PFSK-1 (cell line): ENCODE measurements around the gene BCL2.

Experiments used
- FOXP2 ChIP-seq: optimal IDR thresholded peaks from 2 replicates; pipeline ENCODE3; 2011; ENCODE audit warnings: borderline replicate concordance, control low read depth, inconsistent platforms; ENCODE audit not compliant: insufficient read depth; ENCODE audit errors: extremely low read length, extremely low read depth
- POLR2AphosphoS5 ChIP-seq: IDR thresholded peaks from 2 replicates; pipeline ENCODE4 v1.6.1; 2012; ENCODE audit warnings: low read depth, mild to moderate bottlenecking, control low read depth, low read length, moderate library complexity
- SIN3A ChIP-seq: IDR thresholded peaks from 2 replicates; pipeline ENCODE4 v1.6.1; 2012; ENCODE audit warnings: mild to moderate bottlenecking, low read length, moderate library complexity, borderline replicate concordance; ENCODE audit not compliant: insufficient read depth
- TAF1 ChIP-seq: IDR thresholded peaks from 2 replicates; pipeline ENCODE4 v1.6.1; 2012; ENCODE audit warnings: low read length, control low read depth, borderline replicate concordance; ENCODE audit not compliant: insufficient read depth
- TF ChIP-seq, protein P1 (sequence below), 2 experiments: IDR thresholded peaks; 2 replicates each; pipeline versions ENCODE4 v1.6.1 to v1.8.0; 2011 to 2012; ENCODE audit warnings: low read depth in 2 of 2, low read length in 2 of 2, control low read depth in 1 of 2, inconsistent platforms in 1 of 2, mild to moderate bottlenecking in 1 of 2, moderate library complexity in 1 of 2; ENCODE audit not compliant: insufficient read depth in 1 of 2

Gene BCL2

DNA sequence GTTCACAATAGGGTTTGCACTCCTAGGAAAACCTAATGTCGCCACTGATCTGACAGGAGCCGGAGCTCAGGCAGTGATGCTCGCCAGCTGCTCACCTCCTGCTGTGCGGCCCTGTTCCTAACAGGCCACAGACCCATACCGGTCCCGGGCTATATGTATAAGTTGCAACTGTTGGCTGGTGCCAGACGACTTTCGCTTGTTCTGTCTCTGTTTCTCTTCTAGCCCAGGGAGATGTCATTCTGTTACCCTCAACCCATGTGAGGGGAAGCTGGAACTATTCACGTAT lies 170.3 kb downstream of the BCL2 start:
- TF ChIP-seq, protein P1, sequence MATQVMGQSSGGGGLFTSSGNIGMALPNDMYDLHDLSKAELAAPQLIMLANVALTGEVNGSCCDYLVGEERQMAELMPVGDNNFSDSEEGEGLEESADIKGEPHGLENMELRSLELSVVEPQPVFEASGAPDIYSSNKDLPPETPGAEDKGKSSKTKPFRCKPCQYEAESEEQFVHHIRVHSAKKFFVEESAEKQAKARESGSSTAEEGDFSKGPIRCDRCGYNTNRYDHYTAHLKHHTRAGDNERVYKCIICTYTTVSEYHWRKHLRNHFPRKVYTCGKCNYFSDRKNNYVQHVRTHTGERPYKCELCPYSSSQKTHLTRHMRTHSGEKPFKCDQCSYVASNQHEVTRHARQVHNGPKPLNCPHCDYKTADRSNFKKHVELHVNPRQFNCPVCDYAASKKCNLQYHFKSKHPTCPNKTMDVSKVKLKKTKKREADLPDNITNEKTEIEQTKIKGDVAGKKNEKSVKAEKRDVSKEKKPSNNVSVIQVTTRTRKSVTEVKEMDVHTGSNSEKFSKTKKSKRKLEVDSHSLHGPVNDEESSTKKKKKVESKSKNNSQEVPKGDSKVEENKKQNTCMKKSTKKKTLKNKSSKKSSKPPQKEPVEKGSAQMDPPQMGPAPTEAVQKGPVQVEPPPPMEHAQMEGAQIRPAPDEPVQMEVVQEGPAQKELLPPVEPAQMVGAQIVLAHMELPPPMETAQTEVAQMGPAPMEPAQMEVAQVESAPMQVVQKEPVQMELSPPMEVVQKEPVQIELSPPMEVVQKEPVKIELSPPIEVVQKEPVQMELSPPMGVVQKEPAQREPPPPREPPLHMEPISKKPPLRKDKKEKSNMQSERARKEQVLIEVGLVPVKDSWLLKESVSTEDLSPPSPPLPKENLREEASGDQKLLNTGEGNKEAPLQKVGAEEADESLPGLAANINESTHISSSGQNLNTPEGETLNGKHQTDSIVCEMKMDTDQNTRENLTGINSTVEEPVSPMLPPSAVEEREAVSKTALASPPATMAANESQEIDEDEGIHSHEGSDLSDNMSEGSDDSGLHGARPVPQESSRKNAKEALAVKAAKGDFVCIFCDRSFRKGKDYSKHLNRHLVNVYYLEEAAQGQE (IDR thresholded peaks at IDR 0.05; ENCODE audit: insufficient read depth in 1 of 2, low read depth in 2 of 2, low read length in 2 of 2), result no peak
- TF ChIP-seq FOXP2, result no peak
- TF ChIP-seq SIN3A, result no peak
- no peak for TF ChIP-seq POLR2AphosphoS5

DNA sequence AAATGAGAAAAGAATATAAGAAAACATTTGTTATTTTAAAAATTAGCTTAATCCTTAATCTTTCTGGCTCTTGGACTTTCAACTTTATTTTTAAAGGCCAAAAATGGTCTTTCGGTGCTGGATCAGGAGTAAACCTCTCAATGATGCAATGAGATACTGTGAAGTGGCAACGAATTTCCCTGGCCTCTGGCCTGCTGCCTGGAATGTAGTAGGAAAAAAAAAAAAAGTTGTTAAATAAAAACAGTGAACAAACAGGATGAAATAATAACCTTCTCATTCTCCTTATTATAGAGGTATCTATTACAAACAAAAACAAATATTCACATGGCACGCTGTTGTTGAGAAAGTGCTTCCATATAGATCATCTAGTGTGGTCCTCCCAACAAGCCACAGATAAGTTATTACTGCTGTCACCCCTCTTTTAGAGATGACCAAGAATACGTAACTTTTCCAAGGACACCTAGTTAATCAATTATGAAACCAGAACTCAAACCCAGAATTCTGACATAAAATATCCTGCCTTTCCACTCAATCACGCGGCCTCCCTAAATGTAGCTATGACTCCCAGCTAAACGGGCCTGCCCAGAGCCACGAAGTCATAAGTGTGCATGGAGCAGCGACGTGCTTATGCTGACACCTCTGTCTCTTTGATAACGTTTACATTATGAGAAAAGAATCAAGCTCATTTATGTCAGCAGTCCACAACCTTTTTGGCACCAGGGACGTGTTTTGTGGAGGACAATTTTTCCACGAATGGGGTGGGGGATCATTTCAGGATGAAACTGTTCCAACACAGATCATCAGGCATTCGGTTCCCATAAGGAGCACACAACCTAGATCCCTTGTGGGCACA lies 170.9 kb downstream of the BCL2 start:
- TF ChIP-seq SIN3A, result no peak
- TF ChIP-seq, protein P1 (IDR thresholded peaks at IDR 0.05; ENCODE audit: insufficient read depth in 1 of 2, low read depth in 2 of 2, low read length in 2 of 2), result no peak
- TF ChIP-seq POLR2AphosphoS5, result no peak

DNA sequence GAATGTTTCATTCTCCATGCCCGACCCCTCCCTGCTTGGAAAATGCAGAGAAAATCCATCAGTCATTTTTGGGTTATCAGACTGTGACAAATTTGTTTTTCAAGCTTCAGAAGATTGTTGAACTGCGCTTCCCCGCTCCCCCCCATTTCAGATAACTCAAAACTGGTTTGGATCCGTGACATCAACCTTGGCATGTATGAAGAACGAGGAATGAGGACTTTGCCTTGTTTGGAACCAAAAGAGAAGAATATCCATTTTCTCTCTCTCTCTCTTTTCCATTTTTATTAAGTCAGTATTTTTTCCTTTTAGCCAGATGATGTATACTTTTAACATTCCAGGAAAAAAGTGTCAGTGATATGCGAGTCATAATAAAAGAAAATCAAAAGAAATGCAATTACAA lies 171.6 kb downstream of the BCL2 start:
- TF ChIP-seq POLR2AphosphoS5 (no peak), SIN3A (no peak), TAF1 (no peak), FOXP2 (no peak)
- TF ChIP-seq, protein P1 (IDR thresholded peaks at IDR 0.05; ENCODE audit: insufficient read depth in 1 of 2, low read depth in 2 of 2, low read length in 2 of 2), result no peak

DNA sequence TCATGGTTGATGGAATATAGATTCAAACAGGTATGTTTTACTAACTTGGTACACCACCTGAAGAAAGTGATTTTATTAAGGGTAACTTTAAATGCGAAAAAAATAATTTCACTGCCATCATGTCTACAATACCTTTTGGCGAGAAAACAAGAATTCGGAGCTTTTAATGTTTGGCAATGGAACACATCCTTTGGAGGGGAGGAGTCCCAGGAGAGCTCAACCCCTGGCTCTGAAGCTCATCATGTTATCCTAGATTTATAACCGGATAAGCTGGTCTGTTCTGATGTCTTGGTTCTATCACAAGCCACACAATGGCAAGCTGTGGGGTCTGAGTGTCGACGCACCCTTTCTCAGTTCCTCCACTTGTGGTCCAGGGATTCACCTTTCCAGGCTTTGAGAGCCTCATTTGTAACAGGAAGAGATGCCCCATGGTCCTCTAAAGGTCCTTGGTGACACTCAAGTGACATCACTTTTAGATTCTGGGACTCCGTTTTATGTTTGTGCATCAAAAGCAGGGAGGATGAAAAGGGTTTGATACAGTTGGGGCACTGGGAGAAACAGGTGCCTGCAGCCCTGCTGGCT lies 172.7 kb downstream of the BCL2 start:
- no peak for TF ChIP-seq POLR2AphosphoS5
- TF ChIP-seq FOXP2, result no peak
- TF ChIP-seq, protein P1 (IDR thresholded peaks at IDR 0.05; ENCODE audit: insufficient read depth in 1 of 2, low read depth in 2 of 2, low read length in 2 of 2), result no peak
- no peak for TF ChIP-seq SIN3A
- no peak for TF ChIP-seq TAF1
